Stomach (tissue), 9 donors: ENCODE data around the gene RPS18. TPM values are rescaled to one million over a fixed set of nuclear protein-coding genes. Genes with fewer than 3 reads are reported as not detected.

Experiments used
- DNase-seq, 2 donors: peaks; one replicate each; pipeline versions ENCODE4 v3.0.0 to v3.0.0-alpha.2; 2013 to 2019
- H3K27ac ChIP-seq, 5 donors: fragments of 200-600 bp in 4 of 5; sonication (generic) in 4 of 5; one replicate each; pipeline ENCODE4 v1.5.1; 2013 to 2019; ENCODE audit warnings: mild to moderate bottlenecking in 1 of 5, moderate library complexity in 1 of 5
- H3K27me3 ChIP-seq, 3 donors: fragments of 200-600 bp; sonication (generic); one replicate each; pipeline ENCODE4 v1.5.1; 2017 to 2019; ENCODE audit warnings: mixed run types in 1 of 3
- H3K36me3 ChIP-seq, 4 donors: fragments of 200-600 bp; sonication (generic); 1 replicate in 3 of 4; 2 replicates in 1 of 4; pipeline ENCODE4 v1.5.1; 2016 to 2019
- H3K4me1 ChIP-seq, 4 donors: fragments of 200-600 bp; sonication (generic); one replicate each; pipeline ENCODE4 v1.5.1; 2016 to 2019
- H3K4me3 ChIP-seq, 4 donors: fragments of 200-600 bp; sonication (generic) in 3 of 4; one replicate each; pipeline ENCODE4 v1.5.1; 2016 to 2019; ENCODE audit warnings: mild to moderate bottlenecking in 1 of 4
- H3K9me3 ChIP-seq, 4 donors: fragments of 200-600 bp; sonication (generic); one replicate each; pipeline ENCODE4 v1.5.1; 2016 to 2019
- EP300 ChIP-seq: sonication (generic); formaldehyde crosslinking; IDR thresholded peaks from one replicate; pipeline ENCODE4 v1.6.1; 2017; ENCODE audit warnings: antibody characterized with exemption
- POLR2A ChIP-seq, 4 donors: fragments of 450-650 bp; IDR thresholded peaks; one replicate each; pipeline ENCODE4 v1.6.1; 2016; ENCODE audit warnings: antibody characterized with exemption in 4 of 4, control low read depth in 2 of 4, mild to moderate bottlenecking in 1 of 4, moderate library complexity in 1 of 4
- POLR2AphosphoS5 ChIP-seq, 3 donors: sonication (generic); formaldehyde crosslinking; IDR thresholded peaks; one replicate each; pipeline ENCODE4 v1.6.1; 2016; ENCODE audit warnings: antibody characterized with exemption in 3 of 3
- WGBS, 5 donors: extraction: QIAGEN DNeasy Blood & Tissue Kit in 3 of 5; methylation state at CpG; one replicate each; pipeline versions ENCODE4 v1.1.5 to v1.1.7; 2013 to 2018; 5-methylcytosine and 5-hydroxymethylcytosine counted together
- intact Hi-C: fragments of 100-400 bp; cut with DNase I; formaldehyde crosslinking; loops from one replicate; pipeline ENCODE4 v1.15.1; 2023; ENCODE audit warnings: low total_unique reads
- polyA plus RNA-seq, 3 donors: library from polyadenylated mRNA; stranded (reverse); fragments of 200-250 nt; gene quantifications; one replicate each; pipeline ENCODE4 v1.2.3, GENCODE V29; 2013
- total RNA-seq, 5 donors: library from RNA; depleted of rRNA; stranded (reverse); fragments of >200 nt; gene quantifications; one replicate each; pipeline versions ENCODE4 v1.1.0 to v1.2.3, GENCODE V29; 2014 to 2016
- TF ChIP-seq, protein P1 (sequence below), 7 experiments: fragments of 450-650 bp in 4 of 7; fragments of 200-600 bp in 3 of 7; sonication (generic) in 3 of 7; IDR thresholded peaks; one replicate each; pipeline ENCODE4 v1.5.1; 2016 to 2019; ENCODE audit warnings: antibody characterized with exemption in 7 of 7, control low read depth in 2 of 7, mild to moderate bottlenecking in 1 of 7
- donor health status: healthy with polysubstance abuse.
- donor health status: Bipolar disorder and iron deficiency.
- donor health status: healthy.

RPS18 gene
- total and polyA plus RNA-seq, 8 donors, result 279 to 9,227 (median 2,699) TPM

DNA sequence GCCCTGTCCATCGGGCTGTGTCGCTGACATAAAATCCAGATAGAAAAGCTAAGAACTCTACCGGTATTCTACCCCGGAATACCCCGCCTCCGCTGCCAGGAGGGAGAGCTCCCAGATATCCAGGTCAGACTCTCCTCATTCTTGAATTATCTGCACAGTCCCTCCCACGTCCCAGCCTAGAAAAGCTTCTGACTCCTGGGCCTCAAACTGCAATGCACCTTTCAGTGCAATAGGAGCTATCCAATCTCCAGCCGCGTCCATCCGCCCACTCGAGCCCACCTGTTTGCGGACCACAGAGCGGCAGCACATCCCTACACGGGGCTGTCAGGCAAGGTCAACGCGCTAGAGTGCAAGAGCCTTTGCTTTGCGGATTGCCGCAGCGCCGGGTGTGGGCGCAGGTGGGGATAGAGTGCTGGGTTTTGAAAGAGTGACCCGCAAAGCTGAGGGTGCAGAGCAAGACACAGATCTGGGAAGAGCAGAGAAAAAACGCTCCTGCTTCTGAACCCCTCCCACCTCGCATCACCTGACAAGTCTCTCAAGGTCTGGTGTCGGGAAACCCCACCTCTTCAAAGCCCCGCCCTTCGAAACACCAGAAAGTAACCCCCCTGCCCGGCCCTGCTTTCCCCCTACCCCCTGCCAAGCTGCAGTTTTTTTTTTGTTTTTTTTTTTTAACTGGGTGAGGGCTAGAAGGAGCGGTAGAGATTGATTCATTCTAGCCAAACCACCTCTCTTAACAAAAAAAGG lies 40.7 kb downstream of the RPS18 start:
- Histone ChIP-seq H3K27me3 (no peaks in the 10 kb centered on the region), H3K9me3 (no peaks in the 10 kb centered on the region), H3K36me3 (peaks cover 9 to 47% (median 41%) of the 10 kb centered on the region in 4 donors), H3K27ac (peak overlapping the region; percentile 91 to 97 (median 97)), H3K4me3 (peak overlapping the region; percentile 64 to 96 (median 76)), H3K4me1 (peaks cover 22 to 73% (median 55%) of the 10 kb centered on the region in 4 donors)
- intact Hi-C loops, result no loop called here
- 3 to 7% (median 5%) methylated on average over 20 to 29 of the region's 29 CpGs for WGBS, 5 donors
- DNase-seq, result peak; percentile 78 to 92
- TF ChIP-seq POLR2A (IDR thresholded peaks at IDR 0.05) (no peak), POLR2AphosphoS5 (IDR thresholded peaks at IDR 0.05) (no peak), EP300 (no peak)
- TF ChIP-seq, protein P1, sequence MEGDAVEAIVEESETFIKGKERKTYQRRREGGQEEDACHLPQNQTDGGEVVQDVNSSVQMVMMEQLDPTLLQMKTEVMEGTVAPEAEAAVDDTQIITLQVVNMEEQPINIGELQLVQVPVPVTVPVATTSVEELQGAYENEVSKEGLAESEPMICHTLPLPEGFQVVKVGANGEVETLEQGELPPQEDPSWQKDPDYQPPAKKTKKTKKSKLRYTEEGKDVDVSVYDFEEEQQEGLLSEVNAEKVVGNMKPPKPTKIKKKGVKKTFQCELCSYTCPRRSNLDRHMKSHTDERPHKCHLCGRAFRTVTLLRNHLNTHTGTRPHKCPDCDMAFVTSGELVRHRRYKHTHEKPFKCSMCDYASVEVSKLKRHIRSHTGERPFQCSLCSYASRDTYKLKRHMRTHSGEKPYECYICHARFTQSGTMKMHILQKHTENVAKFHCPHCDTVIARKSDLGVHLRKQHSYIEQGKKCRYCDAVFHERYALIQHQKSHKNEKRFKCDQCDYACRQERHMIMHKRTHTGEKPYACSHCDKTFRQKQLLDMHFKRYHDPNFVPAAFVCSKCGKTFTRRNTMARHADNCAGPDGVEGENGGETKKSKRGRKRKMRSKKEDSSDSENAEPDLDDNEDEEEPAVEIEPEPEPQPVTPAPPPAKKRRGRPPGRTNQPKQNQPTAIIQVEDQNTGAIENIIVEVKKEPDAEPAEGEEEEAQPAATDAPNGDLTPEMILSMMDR (IDR thresholded peaks at IDR 0.05), result no peak

DNA sequence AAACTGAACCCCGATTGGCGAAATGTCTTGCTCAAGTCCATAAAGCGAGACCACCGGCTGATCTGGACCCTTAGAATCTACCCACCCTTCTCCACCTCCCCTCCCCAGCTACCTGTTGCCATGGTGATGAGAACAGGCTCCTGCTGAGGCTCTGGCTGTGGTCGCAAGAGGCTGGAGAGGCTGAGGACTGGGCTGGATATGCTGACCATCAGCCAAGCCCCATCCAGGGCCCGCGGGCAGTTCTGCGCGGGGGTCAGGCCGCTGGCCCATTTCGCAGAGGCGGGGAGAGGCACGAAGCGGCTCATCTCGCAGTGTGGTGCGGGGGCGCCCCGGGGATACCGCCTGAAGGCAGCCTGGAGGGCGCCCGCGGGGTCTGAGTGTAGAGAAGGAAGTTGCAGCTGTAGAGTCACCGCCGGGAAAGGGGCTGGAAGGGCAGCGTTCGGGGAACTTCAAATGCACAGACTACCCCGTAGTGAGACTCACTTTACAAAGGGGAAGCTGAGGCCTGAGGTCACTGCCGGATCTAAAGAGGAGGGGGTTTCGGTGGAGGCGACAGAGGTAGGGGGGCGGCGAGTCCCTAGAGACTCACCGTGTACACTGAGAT lies 41.3 kb downstream of the RPS18 start:
- peak; percentile 46 to 76 for DNase-seq
- H3K4me3 ChIP-seq, result peak overlapping the region; percentile 64 to 96 (median 76)
- intact Hi-C loops, result no loop called here
- peak overlapping the region; percentile 91 to 97 (median 97) for H3K27ac ChIP-seq
- H3K4me1 ChIP-seq, result peaks cover 24 to 75% (median 57%) of the 10 kb centered on the region in 4 donors
- H3K36me3 ChIP-seq, result peaks cover 9 to 44% (median 38%) of the 10 kb centered on the region in 4 donors
- 0 to 1% (median 0%) methylated on average over 19 to 33 of the region's 33 CpGs for WGBS, 5 donors
- H3K9me3 ChIP-seq, result no peaks in the 10 kb centered on the region
- H3K27me3 ChIP-seq, result no peaks in the 10 kb centered on the region
- TF ChIP-seq EP300 (no peak), POLR2A (IDR thresholded peaks at IDR 0.05) (no peak), POLR2AphosphoS5 (IDR thresholded peaks at IDR 0.05) (no peak)
- TF ChIP-seq, protein P1 (IDR thresholded peaks at IDR 0.05), result no peak

DNA sequence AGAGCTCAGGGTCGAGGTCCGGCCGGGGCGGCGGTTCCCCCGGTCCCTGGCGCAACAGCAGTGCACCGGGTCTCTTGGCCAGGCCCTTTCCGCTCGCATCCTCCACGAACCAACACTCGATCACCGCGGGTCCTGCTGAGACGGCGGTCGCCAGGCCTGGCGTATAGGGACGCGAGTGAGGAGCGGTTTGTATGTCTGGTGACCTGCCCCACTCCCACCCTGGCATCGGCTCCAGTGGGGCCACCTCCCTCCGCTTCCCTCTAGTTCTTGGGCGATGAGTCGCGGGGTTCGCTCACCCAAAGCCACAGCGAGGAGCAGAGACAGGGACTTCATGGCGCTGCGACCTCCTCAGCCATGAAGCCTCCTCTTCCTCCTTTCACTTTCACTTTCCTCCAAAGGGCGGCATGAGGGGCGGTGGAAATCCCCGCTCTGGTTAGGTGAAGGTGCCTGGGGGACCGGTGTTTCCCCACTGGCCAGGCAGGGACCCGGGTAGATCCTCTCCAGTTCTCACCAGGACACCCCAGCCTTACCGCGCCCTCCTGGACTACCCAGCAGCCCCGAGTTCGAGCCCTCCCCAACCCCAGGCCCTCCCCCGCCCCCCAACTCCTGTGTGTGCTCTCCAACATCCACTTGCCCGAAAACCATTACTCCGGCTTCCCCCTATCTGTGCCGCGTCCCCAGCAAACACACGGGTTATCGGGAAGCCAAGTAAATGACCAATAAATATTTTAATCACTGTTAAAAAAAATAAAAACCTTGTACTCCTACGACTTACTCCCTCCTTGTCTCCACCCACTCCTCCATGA lies 42.0 kb downstream of the RPS18 start, which contains the start of gene TAPBP:
Gene TAPBP, minus strand, starts transcription at position 370 of the 806 bp plus-strand sequence. Its CDS starts 37 bp downstream, at position 333.
- peak; percentile 52 to 88 (median 85) for TF ChIP-seq POLR2AphosphoS5 (IDR thresholded peaks at IDR 0.05)
- no peak for TF ChIP-seq EP300
- Histone ChIP-seq H3K36me3 (peaks cover 13 to 41% (median 37%) of the 10 kb centered on the region in 4 donors), H3K4me1 (peaks cover 31 to 75% (median 64%) of the 10 kb centered on the region in 4 donors), H3K27ac (peak within 1 kb of the TSS; percentile 91 to 97 (median 97)), H3K27me3 (no peaks in the 10 kb centered on the region), H3K9me3 (no peaks in the 10 kb centered on the region), H3K4me3 (peak within 1 kb of the TSS; percentile 64 to 96 (median 76))
- intact Hi-C loops, result no loop called here
- WGBS, 5 donors, result 0 to 1% (median 0%) methylated on average over 24 to 47 of the region's 47 CpGs
- peak; percentile 60 to 90 for DNase-seq

DNA sequence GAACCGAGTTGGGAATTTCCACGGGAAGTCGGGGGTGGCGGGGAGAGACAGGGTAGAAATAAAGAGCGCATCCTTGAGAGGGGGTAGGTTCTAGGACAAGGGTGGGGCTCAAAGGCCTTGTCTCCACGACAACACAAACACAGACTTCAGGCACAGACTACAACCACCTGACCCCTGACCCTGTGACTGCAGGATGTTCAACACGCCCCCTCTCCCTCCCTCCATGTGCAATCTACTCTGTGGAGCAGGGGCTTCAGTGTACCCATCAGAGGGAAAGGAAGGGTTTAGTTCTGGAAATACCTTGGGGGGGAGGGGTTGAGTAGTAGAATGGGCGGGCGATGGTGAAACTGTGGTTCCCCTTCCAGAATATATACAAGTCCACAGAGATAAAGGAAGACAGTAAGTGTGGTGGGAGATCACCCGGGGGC lies 42.7 kb downstream of the RPS18 start:
- no peaks in the 10 kb centered on the region for H3K9me3 ChIP-seq
- H3K36me3 ChIP-seq, result peaks cover 19 to 43% (median 40%) of the 10 kb centered on the region in 4 donors
- peak; percentile 39 to 93 for DNase-seq
- no peak for TF ChIP-seq EP300
- TF ChIP-seq, protein P1 (IDR thresholded peaks at IDR 0.05), result no peak
- TF ChIP-seq POLR2AphosphoS5 (IDR thresholded peaks at IDR 0.05), result peak in 1 of 3 donors; percentile 44
- no peak for TF ChIP-seq POLR2A (IDR thresholded peaks at IDR 0.05)
- H3K4me3 ChIP-seq, result peak overlapping the region; percentile 64 to 96 (median 76)
- peaks cover 36 to 81% (median 70%) of the 10 kb centered on the region in 4 donors for H3K4me1 ChIP-seq
- intact Hi-C loops, result no loop called here
- 1 to 5% (median 2%) methylated on average over 10 of the region's 10 CpGs for WGBS, 5 donors
- no peaks in the 10 kb centered on the region for H3K27me3 ChIP-seq
- H3K27ac ChIP-seq, result peak overlapping the region; percentile 91 to 97 (median 97)
